CD4-positive, alpha-beta T cell (primary cell): ENCODE data around the gene MLLT6. TPM values are rescaled to one million over a fixed set of nuclear protein-coding genes. Genes with fewer than 3 reads are reported as not detected.

Experiments
- ATAC-seq: fragments of 200-7000 bp; cut with Tn5 transposase; one replicate; pipeline ENCODE4 v1.10.0; 2022; ENCODE audit warnings: mild to moderate bottlenecking; ENCODE audit not compliant: poor library complexity
- CTCF ChIA-PET: fragments of 350-600 bp; sonication (Branson Sonifier 250); formaldehyde crosslinking; loops from one replicate; lab custom pipeline; 2021; ENCODE audit warnings: antibody characterized with exemption, inconsistent platforms; lab: Charles Lee
- POLR2A ChIA-PET: fragments of 350-600 bp; sonication (Branson Sonifier 250); formaldehyde crosslinking; loops from one replicate; lab custom pipeline; 2021; ENCODE audit warnings: antibody characterized with exemption, inconsistent platforms; lab: Charles Lee
- DNase-seq, 14 experiments: peaks; one replicate each; pipeline ENCODE4 v3.0.0-alpha.2; 2013 to 2020; ENCODE audit warnings: mixed read lengths in 2 of 14
- H3K27ac ChIP-seq, 2 donors: one replicate each; pipeline versions ENCODE4 v1.5.1 to v1.7.0; 2013; ENCODE audit warnings: low read length in 2 of 2, low read depth in 1 of 2, mild to moderate bottlenecking in 1 of 2
- H3K27me3 ChIP-seq, 2 experiments: 1 replicate in 1 of 2; 2 replicates in 1 of 2; pipeline versions ENCODE4 v1.6.1 to v1.7.0; 2013; ENCODE audit warnings: low read length in 2 of 2, control low read depth in 1 of 2, mild to moderate bottlenecking in 1 of 2, moderate library complexity in 1 of 2; ENCODE audit not compliant: insufficient read depth in 2 of 2, control insufficient read depth in 1 of 2
- H3K36me3 ChIP-seq: one replicate; pipeline ENCODE4 v1.6.1; 2013; ENCODE audit warnings: low read length, control low read depth; ENCODE audit not compliant: insufficient read depth
- H3K4me1 ChIP-seq: one replicate; pipeline ENCODE4 v1.6.1; 2013; ENCODE audit warnings: low read length, control low read depth; ENCODE audit not compliant: insufficient read depth
- H3K4me3 ChIP-seq: one replicate; pipeline ENCODE4 v1.5.1; 2013; ENCODE audit warnings: mild to moderate bottlenecking, low read length, moderate library complexity
- H3K9me3 ChIP-seq, 2 experiments: 1 replicate in 1 of 2; 2 replicates in 1 of 2; pipeline versions ENCODE4 v1.6.1 to v1.7.0; 2013; ENCODE audit warnings: low read length in 2 of 2, mild to moderate bottlenecking in 2 of 2, control low read depth in 1 of 2, moderate library complexity in 1 of 2; ENCODE audit not compliant: control insufficient read depth in 1 of 2, insufficient read depth in 1 of 2
- H3K27ac Mint-ChIP-seq: one replicate; pipeline ENCODE4 v1.8.0; 2020; ENCODE audit warnings: mixed read lengths
- H3K27me3 Mint-ChIP-seq: one replicate; pipeline ENCODE4 v1.8.0; 2021; ENCODE audit warnings: mixed read lengths
- H3K36me3 Mint-ChIP-seq: one replicate; pipeline ENCODE4 v1.8.0; 2021; ENCODE audit warnings: low read depth, mixed read lengths
- H3K4me1 Mint-ChIP-seq: one replicate; pipeline ENCODE4 v1.8.0; 2021; ENCODE audit warnings: low read depth, mixed read lengths
- H3K4me3 Mint-ChIP-seq: one replicate; pipeline ENCODE4 v1.8.0; 2020; ENCODE audit warnings: mild to moderate bottlenecking, mixed read lengths
- H3K9me3 Mint-ChIP-seq: one replicate; pipeline ENCODE4 v1.8.0; 2020; ENCODE audit warnings: mixed read lengths
- intact Hi-C, 2 experiments: fragments of 100-400 bp; cut with DNase I in 1 of 2; cut with micrococcal nuclease in 1 of 2; formaldehyde crosslinking; loops; one replicate each; pipeline versions ENCODE4 v1.15.1 to v1.9.0; 2023 to 2025; cut with DNase I, micrococcal nuclease
- total RNA-seq, 174 experiments: library from RNA in 2 of 174; stranded (reverse) in 2 of 174; gene quantifications; one replicate each; pipeline ENCODE4 v1.2.3 and lab custom pipeline; 2021 to 2026
- TF ChIP-seq, protein P1 (sequence below): fragments of 200-600 bp; IDR thresholded peaks from one replicate; pipeline ENCODE4 v1.8.0; 2022; ENCODE audit warnings: antibody characterized with exemption, mild to moderate bottlenecking

MLLT6 gene
- total RNA-seq, 2 experiments from 2014 or later: 321 to 324 TPM

DNA sequence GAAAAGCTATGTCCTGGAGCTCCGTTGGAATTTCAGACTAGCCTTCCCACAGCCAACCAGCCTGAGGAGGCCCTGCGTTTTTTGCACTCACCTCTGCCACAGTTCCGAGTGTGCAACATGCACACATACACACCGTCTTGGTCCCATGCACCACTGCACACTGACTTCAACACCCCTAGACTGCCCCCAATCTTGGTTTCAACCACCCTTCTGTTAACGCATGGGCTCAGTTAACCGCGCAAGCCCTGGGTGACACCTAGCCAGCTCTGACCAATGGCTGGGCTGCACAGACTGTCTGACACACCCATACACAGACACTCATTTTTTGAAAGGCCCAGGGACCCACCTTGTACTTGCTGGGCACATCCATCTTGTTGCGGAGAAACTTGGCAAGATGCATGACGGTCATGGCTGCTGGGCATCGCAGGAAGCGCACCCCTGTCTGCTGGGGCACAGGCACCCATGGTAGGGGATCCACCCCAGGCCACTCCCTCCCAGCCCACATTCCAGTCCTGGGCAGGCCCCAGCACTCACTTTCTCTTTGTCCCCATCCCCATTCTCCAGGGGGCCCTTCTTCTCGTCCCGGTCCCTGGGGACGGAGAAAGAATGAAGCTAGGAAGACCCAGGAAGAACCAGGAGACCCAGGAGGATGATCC, 33.1 kb downstream of the MLLT6 start:
- CTCF ChIA-PET: no interaction called here
- ATAC-seq (no peak), DNase-seq (no peak)
- Histone ChIP-seq H3K27me3 (no peaks in the 10 kb centered on the region), H3K36me3 (peaks cover 5% of the 10 kb centered on the region), H3K27ac (no peak overlapping the region), H3K9me3 (no peaks in the 10 kb centered on the region), H3K4me3 (no peak overlapping the region), H3K4me1 (peaks cover 22% of the 10 kb centered on the region)
- Mint-ChIP-seq H3K36me3 (peaks cover 4% of the 10 kb centered on the region), H3K9me3 (no peaks in the 10 kb centered on the region), H3K4me1 (peaks cover 23% of the 10 kb centered on the region), H3K4me3 (no peak overlapping the region), H3K27ac (no peak overlapping the region), H3K27me3 (peaks cover 7% of the 10 kb centered on the region)
- TF ChIP-seq, protein P1, sequence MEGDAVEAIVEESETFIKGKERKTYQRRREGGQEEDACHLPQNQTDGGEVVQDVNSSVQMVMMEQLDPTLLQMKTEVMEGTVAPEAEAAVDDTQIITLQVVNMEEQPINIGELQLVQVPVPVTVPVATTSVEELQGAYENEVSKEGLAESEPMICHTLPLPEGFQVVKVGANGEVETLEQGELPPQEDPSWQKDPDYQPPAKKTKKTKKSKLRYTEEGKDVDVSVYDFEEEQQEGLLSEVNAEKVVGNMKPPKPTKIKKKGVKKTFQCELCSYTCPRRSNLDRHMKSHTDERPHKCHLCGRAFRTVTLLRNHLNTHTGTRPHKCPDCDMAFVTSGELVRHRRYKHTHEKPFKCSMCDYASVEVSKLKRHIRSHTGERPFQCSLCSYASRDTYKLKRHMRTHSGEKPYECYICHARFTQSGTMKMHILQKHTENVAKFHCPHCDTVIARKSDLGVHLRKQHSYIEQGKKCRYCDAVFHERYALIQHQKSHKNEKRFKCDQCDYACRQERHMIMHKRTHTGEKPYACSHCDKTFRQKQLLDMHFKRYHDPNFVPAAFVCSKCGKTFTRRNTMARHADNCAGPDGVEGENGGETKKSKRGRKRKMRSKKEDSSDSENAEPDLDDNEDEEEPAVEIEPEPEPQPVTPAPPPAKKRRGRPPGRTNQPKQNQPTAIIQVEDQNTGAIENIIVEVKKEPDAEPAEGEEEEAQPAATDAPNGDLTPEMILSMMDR: no peak
- intact Hi-C loops: loop anchor here in 1 of 2 experiments (5.0 kb wide), 1 partner anchor 246 kb away; no protein-coding TSS in a partner anchor
- POLR2A ChIA-PET: interaction anchor here (1.2 kb wide), 1 partner anchor 10 kb away, joined by 3 read pairs; no protein-coding TSS in a partner anchor

DNA sequence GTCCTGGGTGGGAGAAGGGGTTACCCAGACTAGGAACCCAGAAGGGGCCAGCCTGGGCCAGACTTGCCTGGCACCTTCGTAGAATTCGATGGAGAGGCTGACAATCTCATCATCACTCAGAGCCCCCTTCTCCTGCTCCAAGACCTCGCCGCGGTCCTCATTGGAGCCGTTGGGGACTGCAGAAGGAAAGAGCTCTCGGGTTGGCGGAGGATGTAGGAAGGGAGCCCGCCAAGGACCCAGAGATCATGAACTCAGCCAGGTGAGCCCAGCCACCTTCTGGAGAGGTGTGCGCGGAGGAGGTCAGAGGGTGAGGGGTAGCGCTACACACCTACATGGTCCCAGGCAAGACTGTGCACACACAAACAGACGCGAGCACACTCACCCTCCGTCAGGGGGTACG, 33.6 kb downstream of the MLLT6 start:
- ATAC-seq (no peak), DNase-seq (no peak)
- no peak overlapping the region for H3K27ac Mint-ChIP-seq
- H3K36me3 Mint-ChIP-seq: peaks cover 4% of the 10 kb centered on the region
- ChIA-PET CTCF (no interaction called here), POLR2A (no interaction called here)
- H3K4me3 Mint-ChIP-seq: no peak overlapping the region
- Histone ChIP-seq H3K4me1 (peaks cover 19% of the 10 kb centered on the region), H3K27me3 (no peaks in the 10 kb centered on the region), H3K27ac (no peak overlapping the region), H3K36me3 (peaks cover under 1% of the 10 kb centered on the region), H3K9me3 (no peaks in the 10 kb centered on the region), H3K4me3 (no peak overlapping the region)
- H3K27me3 Mint-ChIP-seq: peaks cover 7% of the 10 kb centered on the region
- H3K4me1 Mint-ChIP-seq: peaks cover 18% of the 10 kb centered on the region
- intact Hi-C loops: loop anchor here in 1 of 2 experiments (5.0 kb wide), 1 partner anchor 246 kb away; no protein-coding TSS in a partner anchor
- no peaks in the 10 kb centered on the region for H3K9me3 Mint-ChIP-seq
- TF ChIP-seq, protein P1: no peak

GRCh38 chr17:38739305-38739704, 34.2 kb downstream of the MLLT6 start:
- H3K27me3 ChIP-seq: peaks cover 0 to 2% of the 10 kb centered on the region in 2 experiments
- H3K36me3 ChIP-seq: no peaks in the 10 kb centered on the region
- Mint-ChIP-seq H3K27ac (no peak overlapping the region), H3K9me3 (no peaks in the 10 kb centered on the region), H3K4me1 (peaks cover 12% of the 10 kb centered on the region), H3K36me3 (peaks cover 4% of the 10 kb centered on the region), H3K27me3 (peaks cover 7% of the 10 kb centered on the region), H3K4me3 (no peak overlapping the region)
- TF ChIP-seq, protein P1: no peak
- no peaks in the 10 kb centered on the region for H3K9me3 ChIP-seq
- ATAC-seq (no peak), DNase-seq (peak in 1 of 14 experiments; percentile 23)
- intact Hi-C loops: loop anchor here in 1 of 2 experiments (5.0 kb wide), 1 partner anchor 247 kb away; no protein-coding TSS in a partner anchor
- ChIA-PET POLR2A (no interaction called here), CTCF (no interaction called here)
- no peak overlapping the region for H3K27ac ChIP-seq
- H3K4me3 ChIP-seq: no peak overlapping the region
- peaks cover 12% of the 10 kb centered on the region for H3K4me1 ChIP-seq
